GM10248 (cell line): ENCODE results near the gene ADAD2.

Experiments
- CTCF ChIA-PET: fragments of 300-600 bp; sonication (Branson Sonifier 250); formaldehyde crosslinking; extraction: SDS; loops from one replicate; lab custom pipeline; 2021; ENCODE audit warnings: antibody characterized with exemption; lab: Yijun Ruan, JAX
- POLR2A ChIA-PET: fragments of 350-650 bp; sonication (Branson Sonifier 250); formaldehyde crosslinking; extraction: SDS; loops from one replicate; lab custom pipeline; 2020; ENCODE audit warnings: antibody characterized with exemption; lab: Yijun Ruan, JAX
- DNase-seq: peaks from one replicate; pipeline ENCODE4 v3.0.0; 2012; ENCODE audit errors: extremely low spot score
- CTCF ChIP-seq: IDR thresholded peaks from 2 replicates; pipeline ENCODE4 v1.5.1; 2012; ENCODE audit warnings: mild to moderate bottlenecking, low read depth; ENCODE audit errors: extremely low read depth, missing control alignments, control extremely low read depth

Gene ADAD2

GRCh38 chr16:84150926-84151325 is 40.0 kb upstream of the ADAD2 start:
- ChIA-PET POLR2A (no interaction called here), CTCF (interaction anchor here (1.2 to 1.4 kb wide), 2 partner anchors 28 to 34 kb away, joined by 3 read pairs; partner anchors contain the start of gene MBTPS1)
- no peak for DNase-seq
- no peak for TF ChIP-seq CTCF

- TF ChIP-seq CTCF, result no peak
- ChIA-PET POLR2A (no interaction called here), CTCF (interaction anchor here (0.9 kb wide), 1 partner anchor 33 kb away, joined by 3 read pairs; the partner anchor contains the start of gene TAF1C)
- DNase-seq, result no peak
Measured at GRCh38 chr16:84153660-84154214, 37.2 kb upstream of the ADAD2 start.

GRCh38 chr16:84155226-84155625 is 35.7 kb upstream of the ADAD2 start:
- DNase-seq, result no peak
- no peak for TF ChIP-seq CTCF
- CTCF ChIA-PET, result interaction anchor here (0.8 kb wide), 1 partner anchor 12 kb away, joined by 3 read pairs; no protein-coding TSS in a partner anchor
- POLR2A ChIA-PET, result no interaction called here

- POLR2A ChIA-PET, result no interaction called here
- CTCF ChIA-PET, result interaction anchor here (0.8 to 1.9 kb wide), 5 partner anchors 10 to 31 kb away, joined by 3 to 7 read pairs (median 3); partner anchors contain the start of genes DNAAF1, HSDL1 and TAF1C
- no peak for DNase-seq
- no peak for TF ChIP-seq CTCF
Measured at GRCh38 chr16:84155771-84156170, 35.2 kb upstream of the ADAD2 start.

- CTCF ChIA-PET, result interaction anchor here (0.8 to 1.9 kb wide), 5 partner anchors 10 to 31 kb away, joined by 3 to 7 read pairs (median 3); partner anchors contain the start of genes DNAAF1, HSDL1 and TAF1C
- TF ChIP-seq CTCF, result no peak
- DNase-seq, result no peak
- POLR2A ChIA-PET, result interaction anchor here (0.6 to 0.7 kb wide), 2 partner anchors 20 to 44 kb away, joined by 3 read pairs; no protein-coding TSS in a partner anchor
Measured at GRCh38 chr16:84156342-84156784, 34.6 kb upstream of the ADAD2 start.

GRCh38 chr16:84159007-84159406 is 31.9 kb upstream of the ADAD2 start:
- TF ChIP-seq CTCF, result no peak
- ChIA-PET POLR2A (no interaction called here), CTCF (interaction anchor here (1.0 kb wide), 1 partner anchor 28 kb away, joined by 4 read pairs; the partner anchor contains the start of gene TAF1C)
- no peak for DNase-seq
